ENCODE data around the gene SMIM45.

- TF ChIP-seq POLR2A (IDR thresholded peaks at IDR 0.05) (no peak), CTCF (IDR thresholded peaks at IDR 0.05) (no peak)
These were observed 17.2 kb downstream of the SMIM45 start, which contains the start of gene SEPTIN3 for GRCh38 chr22:41969110-41969646.
